GM10266 (cell line): ENCODE data around the gene PCYT1A.

Experiments used
- DNase-seq: peaks from one replicate; pipeline ENCODE4 v3.0.0; 2012; ENCODE audit errors: extremely low spot score
- CTCF ChIP-seq: IDR thresholded peaks from 2 replicates; pipeline ENCODE4 v1.5.1; 2012; ENCODE audit warnings: mild to moderate bottlenecking, low read depth; ENCODE audit not compliant: control insufficient read depth, insufficient read depth; ENCODE audit errors: missing control alignments

Gene PCYT1A

GRCh38 chr3:196270499-196270898 is 17.0 kb downstream of the PCYT1A start:
- no peak for DNase-seq
- no peak for TF ChIP-seq CTCF

GRCh38 chr3:196268284-196269163 is 19.0 kb downstream of the PCYT1A start:
- DNase-seq, result no peak

GRCh38 chr3:196263819-196264218 is 23.7 kb downstream of the PCYT1A start:
- TF ChIP-seq CTCF, result no peak
- DNase-seq, result no peak

More at GRCh38 chr3:196268284-196269163, 19.0 kb downstream of the PCYT1A start:
- no peak for TF ChIP-seq CTCF

- no peak for TF ChIP-seq CTCF
These were observed 26.7 kb downstream of the PCYT1A start for GRCh38 chr3:196260784-196261183.

GRCh38 chr3:196255776-196256175 is 31.8 kb downstream of the PCYT1A start:
- TF ChIP-seq CTCF, result no peak

More at GRCh38 chr3:196260784-196261183, 26.7 kb downstream of the PCYT1A start:
- no peak for DNase-seq

GRCh38 chr3:196254376-196255283 is 32.9 kb downstream of the PCYT1A start:
- TF ChIP-seq CTCF, result no peak
- no peak for DNase-seq

More at GRCh38 chr3:196255776-196256175, 31.8 kb downstream of the PCYT1A start:
- no peak for DNase-seq

GRCh38 chr3:196251918-196252317 is 35.6 kb downstream of the PCYT1A start:
- TF ChIP-seq CTCF, result no peak
- DNase-seq, result no peak
